ENCODE results near the gene POFUT1. TPM values are rescaled to one million over a fixed set of nuclear protein-coding genes. Genes with fewer than 3 reads are reported as not detected.

POFUT1 gene
- total and polyA plus RNA-seq, 8 donors: 2.3 to 33.8 (median 11.2) TPM

DNA sequence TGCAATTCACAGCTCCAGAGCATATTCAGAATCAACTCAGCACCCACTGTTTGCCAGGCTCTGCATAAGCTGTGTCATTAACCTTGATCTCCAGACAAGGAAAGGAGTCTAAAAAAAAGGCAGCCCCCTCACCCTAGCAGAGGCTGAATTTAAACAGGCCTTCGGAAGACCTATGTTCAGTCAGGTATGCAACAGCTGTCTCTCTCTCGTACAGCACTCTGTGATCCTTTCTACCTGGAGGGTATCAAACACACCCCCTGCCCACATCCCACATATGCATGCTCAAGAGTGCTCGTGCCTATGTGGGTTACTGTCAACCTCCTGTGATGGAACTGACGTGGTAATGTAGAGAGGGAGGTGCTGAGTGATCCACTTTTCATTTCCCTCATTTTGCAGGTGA, 8.7 kb upstream of the POFUT1 start:
- WGBS, 5 donors: 66 to 82% (median 71%) methylated on average over 4 of the region's 4 CpGs
- TF ChIP-seq POLR2AphosphoS5 (IDR thresholded peaks at IDR 0.05): no peak
- TF ChIP-seq POLR2A (IDR thresholded peaks at IDR 0.05): no peak
- TF ChIP-seq, protein P1, sequence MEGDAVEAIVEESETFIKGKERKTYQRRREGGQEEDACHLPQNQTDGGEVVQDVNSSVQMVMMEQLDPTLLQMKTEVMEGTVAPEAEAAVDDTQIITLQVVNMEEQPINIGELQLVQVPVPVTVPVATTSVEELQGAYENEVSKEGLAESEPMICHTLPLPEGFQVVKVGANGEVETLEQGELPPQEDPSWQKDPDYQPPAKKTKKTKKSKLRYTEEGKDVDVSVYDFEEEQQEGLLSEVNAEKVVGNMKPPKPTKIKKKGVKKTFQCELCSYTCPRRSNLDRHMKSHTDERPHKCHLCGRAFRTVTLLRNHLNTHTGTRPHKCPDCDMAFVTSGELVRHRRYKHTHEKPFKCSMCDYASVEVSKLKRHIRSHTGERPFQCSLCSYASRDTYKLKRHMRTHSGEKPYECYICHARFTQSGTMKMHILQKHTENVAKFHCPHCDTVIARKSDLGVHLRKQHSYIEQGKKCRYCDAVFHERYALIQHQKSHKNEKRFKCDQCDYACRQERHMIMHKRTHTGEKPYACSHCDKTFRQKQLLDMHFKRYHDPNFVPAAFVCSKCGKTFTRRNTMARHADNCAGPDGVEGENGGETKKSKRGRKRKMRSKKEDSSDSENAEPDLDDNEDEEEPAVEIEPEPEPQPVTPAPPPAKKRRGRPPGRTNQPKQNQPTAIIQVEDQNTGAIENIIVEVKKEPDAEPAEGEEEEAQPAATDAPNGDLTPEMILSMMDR (IDR thresholded peaks at IDR 0.05): no peak
- no peak for TF ChIP-seq EP300 (IDR thresholded peaks at IDR 0.05)
- Histone ChIP-seq H3K4me3 (no peak overlapping the region), H3K9me3 (no peaks in the 10 kb centered on the region), H3K36me3 (peaks cover 50 to 78% (median 75%) of the 10 kb centered on the region in 4 donors), H3K27me3 (no peaks in the 10 kb centered on the region), H3K27ac (peak overlapping the region in 4 of 5 donors; percentile 4 to 10 (median 7)), H3K4me1 (peaks cover 41 to 81% (median 61%) of the 10 kb centered on the region in 4 donors)
- DNase-seq: no peak
- intact Hi-C loops (cut with DNase I; ENCODE audit: low total_unique reads): no loop called here

DNA sequence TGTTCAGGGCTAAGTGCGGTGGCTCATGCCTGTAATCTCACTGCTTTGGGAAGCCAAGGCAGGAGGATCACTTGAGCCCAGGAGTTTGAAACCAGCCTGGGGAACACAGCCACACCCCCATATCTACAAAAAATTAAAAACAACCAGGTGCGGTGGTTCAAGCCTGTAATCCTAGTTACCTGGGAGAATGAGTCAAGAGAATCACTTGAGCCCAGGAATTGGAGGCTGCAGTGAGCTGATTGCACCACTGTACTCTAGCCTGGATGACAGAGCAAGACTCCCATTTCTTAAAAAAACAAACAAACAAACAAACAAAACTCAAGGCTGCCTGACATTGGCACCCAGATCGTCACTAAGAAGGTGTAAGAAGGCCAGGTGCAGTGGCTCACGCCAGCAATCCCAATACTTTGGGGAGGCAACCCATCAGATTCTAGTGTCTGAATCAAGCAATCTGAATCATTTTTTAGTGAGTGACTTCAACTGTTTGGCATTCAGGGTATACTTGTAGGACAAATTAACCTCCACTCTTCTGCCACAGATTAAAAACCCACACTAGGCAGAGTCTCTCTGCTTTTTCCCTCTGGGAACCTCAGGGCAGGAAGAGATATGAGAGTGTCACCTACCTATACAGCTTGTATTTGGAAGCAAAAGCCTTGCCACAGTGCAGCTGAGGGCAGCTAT, 6.2 kb upstream of the POFUT1 start:
- 77 to 86% (median 83%) methylated on average over 4 of the region's 4 CpGs for WGBS, 5 donors

DNA sequence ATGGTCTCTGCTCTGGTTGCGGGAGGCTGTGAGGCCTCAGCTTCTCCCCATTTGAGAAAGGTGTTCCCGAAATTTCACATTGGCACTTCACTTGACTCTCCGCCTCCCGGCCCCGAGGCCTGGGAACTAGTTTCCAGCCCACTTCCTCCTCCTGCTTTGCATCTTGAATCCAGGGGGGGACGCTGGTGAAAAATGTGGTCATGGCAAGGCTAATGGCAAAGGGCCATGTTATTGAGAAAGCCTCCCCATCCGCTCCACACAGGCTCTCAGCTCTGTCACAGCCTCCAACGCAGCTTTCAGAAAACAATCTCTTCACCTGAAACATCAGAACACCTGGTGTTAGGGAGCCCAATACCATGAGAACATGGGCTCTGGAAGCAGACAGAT, 5.7 kb upstream of the POFUT1 start:
- H3K36me3 ChIP-seq: peaks cover 39 to 52% (median 51%) of the 10 kb centered on the region in 4 donors
- 65 to 80% (median 70%) methylated on average over 8 of the region's 8 CpGs for WGBS, 5 donors

More for the DNA sequence above, 6.2 kb upstream of the POFUT1 start:
- TF ChIP-seq EP300 (IDR thresholded peaks at IDR 0.05) (no peak), POLR2AphosphoS5 (IDR thresholded peaks at IDR 0.05) (no peak), POLR2A (IDR thresholded peaks at IDR 0.05) (no peak)
- TF ChIP-seq, protein P1 (IDR thresholded peaks at IDR 0.05): no peak
- no peaks in the 10 kb centered on the region for H3K9me3 ChIP-seq
- H3K27me3 ChIP-seq: no peaks in the 10 kb centered on the region
- intact Hi-C loops (cut with DNase I; ENCODE audit: low total_unique reads): no loop called here
- H3K4me1 ChIP-seq: peaks cover 60 to 84% (median 69%) of the 10 kb centered on the region in 4 donors
- H3K27ac ChIP-seq: peak overlapping the region in 4 of 5 donors; percentile 28 to 97 (median 92)
- H3K4me3 ChIP-seq: no peak overlapping the region
- peaks cover 44 to 57% (median 56%) of the 10 kb centered on the region in 4 donors for H3K36me3 ChIP-seq
- DNase-seq: no peak

DNA sequence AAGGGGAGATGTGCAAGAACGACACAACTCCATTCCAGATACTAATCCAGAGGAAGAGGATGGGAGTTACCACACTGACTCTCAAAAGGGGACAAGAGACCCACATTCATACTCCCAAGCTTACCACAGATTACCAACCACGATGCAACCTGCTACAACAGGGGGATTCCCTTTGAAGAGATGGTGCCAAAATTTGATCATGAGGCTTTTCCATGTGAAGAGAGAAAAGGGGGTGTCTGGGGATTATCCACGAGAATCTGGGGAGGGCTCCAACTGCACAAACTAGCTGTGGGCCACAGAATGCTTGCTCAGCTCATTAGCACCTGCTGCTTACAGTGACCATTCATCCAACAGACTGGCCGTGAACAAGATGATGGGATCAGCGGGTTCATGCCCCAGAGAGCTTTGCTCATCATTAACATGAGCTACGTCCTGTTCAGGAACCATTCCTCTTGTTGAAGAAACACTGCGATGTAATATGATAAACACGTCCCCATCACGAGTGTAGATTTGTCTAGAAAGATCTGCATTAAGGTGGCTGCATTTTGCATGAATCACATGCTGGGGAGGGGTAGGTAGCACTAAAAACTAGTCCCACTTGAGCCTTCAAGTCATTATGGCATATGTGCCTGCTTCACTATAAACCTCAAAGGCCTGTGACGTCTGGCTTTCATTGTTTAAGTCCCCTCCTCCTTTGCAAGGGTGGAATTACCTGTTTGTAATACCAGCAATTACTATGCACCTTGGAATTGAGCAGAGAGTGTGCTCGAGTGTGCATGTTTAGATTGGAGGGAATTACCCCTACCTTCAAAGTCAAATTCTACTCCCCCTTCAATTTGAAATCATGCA, 4.1 kb upstream of the POFUT1 start:
- intact Hi-C loops (cut with DNase I; ENCODE audit: low total_unique reads): no loop called here
- H3K36me3 ChIP-seq: peaks cover 28 to 36% (median 35%) of the 10 kb centered on the region in 4 donors
- peaks cover 60 to 81% (median 79%) of the 10 kb centered on the region in 4 donors for H3K4me1 ChIP-seq

More for the DNA sequence above, 5.7 kb upstream of the POFUT1 start:
- Histone ChIP-seq H3K27me3 (no peaks in the 10 kb centered on the region), H3K4me1 (peaks cover 64 to 88% (median 74%) of the 10 kb centered on the region in 4 donors), H3K27ac (peak overlapping the region in 4 of 5 donors; percentile 28 to 97 (median 92)), H3K4me3 (no peak overlapping the region), H3K9me3 (no peaks in the 10 kb centered on the region)
- intact Hi-C loops (cut with DNase I; ENCODE audit: low total_unique reads): no loop called here
- TF ChIP-seq POLR2AphosphoS5 (IDR thresholded peaks at IDR 0.05) (no peak), POLR2A (IDR thresholded peaks at IDR 0.05) (no peak), EP300 (IDR thresholded peaks at IDR 0.05) (no peak)
- TF ChIP-seq, protein P1 (IDR thresholded peaks at IDR 0.05): no peak
- no peak for DNase-seq

More for the DNA sequence above, 4.1 kb upstream of the POFUT1 start:
- H3K27me3 ChIP-seq: no peaks in the 10 kb centered on the region
- peak overlapping the region; percentile 91 to 97 (median 92) for H3K27ac ChIP-seq
- WGBS, 5 donors: 31 to 51% (median 37%) methylated on average over 11 of the region's 11 CpGs
- DNase-seq: peak in 1 of 2 donors; percentile 80
- H3K9me3 ChIP-seq: no peaks in the 10 kb centered on the region
- peak overlapping the region in 1 of 4 donors; percentile 11 for H3K4me3 ChIP-seq
- no peak for TF ChIP-seq POLR2A (IDR thresholded peaks at IDR 0.05)
- peak in 1 of 3 donors; percentile 52 for TF ChIP-seq POLR2AphosphoS5 (IDR thresholded peaks at IDR 0.05)

Measured in stomach (tissue), 9 donors.